Activated CD4-positive, alpha-beta T cell treated with anti-CD3 and anti-CD28 coated beads for 1 hour (primary cell): ENCODE data around the gene SCRN1.
"Not testable (repeated sequence)": the region's sequence is repeated elsewhere in the genome, so short reads cannot be mapped to it uniquely, and the experiment has no call there.

Experiments
- DNase-seq: peaks from one replicate; pipeline ENCODE4 v3.0.0-alpha.2; 2020

Gene SCRN1

GRCh38 chr7:29962035-29962434 lies 27.6 kb downstream of the SCRN1 start:
- no peak for DNase-seq

DNA sequence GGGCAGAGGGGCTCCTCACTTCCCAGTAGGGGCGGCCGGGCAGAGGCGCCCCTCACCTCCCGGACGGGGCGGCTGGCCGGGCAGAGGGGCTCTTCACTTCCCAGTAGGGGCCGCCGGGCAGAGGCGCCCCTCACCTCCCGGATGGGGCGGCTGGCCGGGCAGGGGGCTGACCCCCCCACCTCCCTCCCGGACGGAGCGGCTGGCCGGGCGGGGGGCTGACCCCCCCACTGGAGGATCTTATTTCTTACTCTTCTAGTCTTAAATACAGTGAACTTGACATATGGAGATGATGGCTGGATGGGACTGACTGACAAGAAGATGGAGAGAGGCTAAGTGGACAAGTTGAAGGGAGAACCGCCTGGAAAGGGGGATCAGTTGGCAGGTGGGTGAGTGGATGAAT lies 28.0 kb downstream of the SCRN1 start:
- not testable (repeated sequence) for DNase-seq

DNA sequence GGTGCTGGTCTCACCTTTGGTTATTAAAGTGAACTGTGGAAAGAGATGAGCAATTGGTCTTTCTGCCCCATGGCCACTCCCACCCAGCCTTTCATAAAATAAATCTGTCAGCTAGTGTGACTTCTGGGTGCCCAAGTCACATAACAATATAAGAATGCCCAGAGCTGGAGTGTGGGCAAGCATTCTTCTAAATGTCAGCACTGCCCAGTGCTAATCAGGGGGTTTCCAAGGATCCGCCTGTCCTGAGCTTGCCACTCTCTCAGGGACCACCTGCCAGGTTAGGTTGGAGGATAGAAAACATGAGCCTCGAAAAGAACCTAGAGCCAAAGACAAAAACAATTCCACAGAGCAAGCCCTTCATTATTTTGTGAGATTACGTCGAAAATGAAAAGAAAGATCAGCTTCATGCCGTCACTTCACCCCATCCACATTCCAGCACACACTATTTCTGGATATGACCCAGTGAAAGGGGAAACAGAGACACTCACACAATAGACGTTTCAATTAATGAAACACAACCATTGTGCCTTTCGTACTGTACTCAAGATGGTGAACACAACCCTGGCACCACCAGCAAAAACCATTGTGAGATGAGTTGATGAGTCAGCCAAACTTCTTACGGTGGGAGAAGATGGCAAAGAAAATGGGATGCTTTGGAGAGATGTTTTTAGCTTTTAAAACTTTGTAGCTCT lies 30.8 kb downstream of the SCRN1 start:
- no peak for DNase-seq

DNA sequence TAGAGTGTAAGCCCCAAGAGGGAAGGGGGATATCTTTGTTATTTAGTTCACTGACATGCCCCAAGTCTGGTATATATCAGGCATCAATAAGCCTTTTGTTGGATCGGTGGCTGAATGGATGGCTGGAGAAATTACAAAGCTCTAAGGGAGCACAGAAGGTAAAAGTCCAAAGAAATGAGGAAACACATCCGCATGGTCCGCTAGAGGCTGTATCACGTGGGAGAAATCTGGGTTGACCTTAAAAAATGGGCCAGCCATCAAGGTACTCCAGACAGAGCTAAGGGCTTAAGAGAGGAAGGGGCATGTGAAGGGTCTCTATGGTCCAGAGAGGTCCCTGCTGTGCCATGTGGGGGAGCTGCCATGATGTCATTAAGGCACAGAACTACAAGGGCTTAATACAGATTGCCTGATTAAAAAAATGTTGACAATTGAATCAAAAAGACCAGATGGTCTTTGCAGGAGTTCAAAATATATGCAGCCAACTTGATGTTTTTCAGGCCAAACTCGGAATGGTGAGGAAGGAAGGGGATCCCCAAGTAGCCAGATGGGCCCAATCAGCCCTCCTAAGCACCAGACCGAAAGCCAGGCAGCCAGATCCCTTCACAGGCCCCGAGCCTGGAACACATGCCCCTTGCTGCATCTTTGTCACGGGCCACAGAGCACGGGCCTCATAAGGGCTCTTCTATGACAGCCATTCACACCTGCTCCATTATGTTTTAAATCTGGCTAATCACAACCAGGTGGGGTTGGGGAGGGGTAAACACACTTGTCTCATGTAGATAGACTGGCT lies 31.9 kb downstream of the SCRN1 start:
- no peak for DNase-seq

DNA sequence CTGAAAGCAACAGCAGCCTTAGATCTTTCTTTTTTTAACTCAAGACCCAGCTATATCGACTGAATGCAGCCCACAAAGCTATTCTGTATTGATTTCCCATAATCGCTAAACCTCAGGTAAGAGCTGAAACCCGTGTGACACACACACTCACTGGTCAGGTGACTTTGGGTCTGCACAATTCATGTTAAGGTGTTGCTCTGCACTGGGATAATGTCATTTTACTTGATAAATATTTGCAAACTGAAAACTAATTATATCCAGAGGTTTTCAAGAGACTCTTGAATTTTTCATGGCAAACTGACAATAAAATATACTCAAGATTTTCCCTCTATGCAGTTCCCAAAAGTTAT lies 33.1 kb downstream of the SCRN1 start:
- DNase-seq: no peak

DNA sequence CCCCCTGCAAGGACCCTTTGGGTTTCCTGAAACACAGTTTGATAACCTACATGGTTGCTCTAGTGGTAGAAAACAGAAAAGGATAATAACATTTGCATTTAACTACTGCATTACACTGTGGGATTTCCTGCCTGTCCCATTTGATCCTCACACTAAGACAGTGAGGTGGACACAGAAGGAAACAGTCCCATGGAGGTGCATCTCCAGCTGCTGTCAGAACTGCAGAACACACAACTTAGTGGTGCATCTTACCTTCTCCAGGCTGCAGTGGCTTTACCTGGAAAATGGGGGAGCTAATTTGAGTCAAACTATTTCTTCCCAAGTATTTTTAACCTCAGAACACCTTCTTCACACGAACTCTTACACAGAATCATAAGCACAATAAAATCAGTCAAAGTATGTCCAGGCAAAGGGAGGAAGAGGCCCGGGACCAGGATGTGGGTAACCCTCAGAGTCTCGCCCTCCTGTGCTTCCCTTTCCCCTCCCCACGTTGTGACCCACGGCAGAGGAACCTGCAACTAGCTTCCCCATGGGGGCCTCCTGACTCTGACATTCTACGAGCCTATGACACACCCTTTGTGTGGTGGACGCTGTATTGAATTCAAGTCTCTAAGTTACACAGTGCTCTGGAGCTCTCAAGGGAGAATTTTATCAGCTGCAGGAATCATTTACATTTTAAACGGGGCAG lies 33.7 kb downstream of the SCRN1 start:
- DNase-seq: no peak

GRCh38 chr7:29955075-29955792 lies 34.4 kb downstream of the SCRN1 start:
- DNase-seq: no peak

DNA sequence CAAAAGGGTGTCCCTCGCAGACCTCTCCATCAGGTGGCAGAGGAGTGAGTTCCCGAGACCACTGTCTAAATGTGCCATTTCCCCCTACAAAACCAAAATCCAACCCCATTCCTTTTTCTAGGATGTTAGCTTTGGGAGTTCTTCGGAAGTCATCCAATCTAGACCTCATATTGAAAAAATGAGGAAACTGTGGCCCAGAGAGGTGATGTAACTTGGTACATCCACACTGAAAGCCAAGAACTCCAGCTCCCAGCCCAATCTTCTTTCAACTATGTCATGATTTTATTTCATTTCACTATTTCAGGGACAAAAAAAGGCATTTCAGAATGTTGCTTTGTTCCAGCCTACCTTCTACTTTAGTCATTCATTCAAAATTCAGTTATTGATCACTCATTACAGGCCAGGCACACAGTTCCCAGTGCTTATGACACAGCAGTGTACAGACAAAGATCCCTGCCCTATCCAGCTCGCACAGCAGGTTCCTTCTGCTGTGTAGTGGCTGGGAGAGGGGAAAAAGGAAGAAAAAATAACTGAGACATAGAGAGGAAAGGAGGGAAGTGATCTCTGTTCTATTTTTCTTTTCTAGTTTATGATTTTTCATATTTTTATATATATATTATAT lies 35.8 kb downstream of the SCRN1 start:
- DNase-seq: no peak

DNA sequence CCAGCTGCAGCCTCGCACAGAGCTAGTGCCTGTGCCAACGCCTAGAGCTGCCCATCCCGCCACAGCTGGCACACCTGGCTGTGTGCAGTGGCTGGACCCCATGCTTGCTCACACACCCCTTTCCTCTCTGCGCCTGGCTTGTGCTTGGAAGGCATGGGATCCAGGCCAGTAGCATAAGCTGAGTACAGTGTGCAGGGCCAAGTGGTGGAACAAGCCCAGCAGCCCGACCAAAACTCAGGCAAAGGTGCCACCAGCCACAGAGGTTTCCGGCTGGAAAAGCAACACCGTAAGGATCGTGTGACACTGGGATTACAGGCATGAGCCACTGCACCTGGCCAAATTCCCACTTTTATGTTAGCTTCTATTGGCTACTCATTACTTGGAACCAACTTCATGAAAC lies 38.4 kb downstream of the SCRN1 start:
- no peak for DNase-seq

DNA sequence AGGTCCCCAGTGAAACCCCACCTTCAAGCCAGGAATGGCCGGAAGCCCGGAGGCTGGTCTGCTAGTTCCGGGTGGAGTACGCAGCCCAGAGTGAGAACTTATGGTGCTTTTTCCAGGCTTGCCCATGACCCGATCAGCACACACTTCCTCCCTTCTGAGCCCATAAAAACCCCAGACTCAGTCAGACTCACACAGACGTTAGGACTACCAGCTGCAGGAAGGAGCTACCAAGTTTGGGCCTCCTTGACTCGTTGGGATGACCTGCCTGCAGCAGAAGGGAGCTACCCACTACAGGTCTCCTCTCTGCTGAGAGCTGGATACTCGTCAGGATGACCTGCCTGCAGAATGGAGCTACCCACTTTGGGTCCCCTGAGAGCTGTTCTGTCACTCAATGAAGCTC lies 39.1 kb downstream of the SCRN1 start:
- DNase-seq: no peak

- DNase-seq: no peak
These were observed 41.0 kb downstream of the SCRN1 start for GRCh38 chr7:29948587-29948986.

- no peak for DNase-seq
These were observed 43.0 kb downstream of the SCRN1 start for GRCh38 chr7:29946428-29947186.

DNA sequence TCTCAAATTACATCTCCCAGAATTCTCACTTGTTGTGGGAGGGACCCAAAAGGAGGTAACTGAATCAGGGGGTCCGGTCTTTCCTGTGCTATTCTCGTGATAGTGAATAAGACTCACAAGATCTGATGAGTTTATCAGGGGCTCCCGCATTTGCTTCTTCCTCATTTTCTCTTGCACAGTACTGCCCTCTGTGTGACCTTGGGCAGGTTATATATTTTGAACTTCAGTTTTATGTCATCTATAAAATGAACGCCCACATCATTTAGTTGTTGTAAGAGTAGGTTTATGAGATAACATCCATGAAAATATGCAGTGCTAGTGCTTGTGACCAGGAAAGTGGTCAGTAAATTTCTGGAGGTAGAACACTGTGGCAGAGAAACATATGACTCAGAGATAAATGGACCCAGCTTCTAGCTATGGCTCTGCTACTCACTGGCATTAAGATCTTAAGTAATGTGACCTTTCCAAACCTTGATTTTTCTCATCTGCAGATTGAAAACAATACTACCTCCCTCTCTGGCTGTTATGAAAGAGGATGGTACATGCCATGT lies 44.3 kb downstream of the SCRN1 start:
- DNase-seq: no peak

DNA sequence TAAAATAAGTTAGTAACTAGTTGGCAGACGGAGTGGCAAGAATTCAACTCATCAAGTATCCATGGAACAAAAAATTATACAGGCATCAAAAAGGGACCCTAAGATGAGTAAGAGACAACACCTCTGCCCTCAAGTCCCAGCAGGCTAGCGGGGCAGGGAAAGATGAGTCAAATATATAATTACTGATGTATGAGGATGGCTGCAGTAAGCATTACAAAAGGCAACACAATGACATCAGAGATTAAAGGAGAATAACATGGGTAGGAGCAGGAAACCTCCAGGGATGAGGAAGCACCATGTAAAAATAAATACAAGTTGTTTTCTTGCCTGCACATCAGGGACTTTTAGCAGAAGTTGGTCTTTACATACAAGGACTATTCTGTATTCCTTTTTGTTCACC lies 49.4 kb downstream of the SCRN1 start:
- no peak for DNase-seq

DNA sequence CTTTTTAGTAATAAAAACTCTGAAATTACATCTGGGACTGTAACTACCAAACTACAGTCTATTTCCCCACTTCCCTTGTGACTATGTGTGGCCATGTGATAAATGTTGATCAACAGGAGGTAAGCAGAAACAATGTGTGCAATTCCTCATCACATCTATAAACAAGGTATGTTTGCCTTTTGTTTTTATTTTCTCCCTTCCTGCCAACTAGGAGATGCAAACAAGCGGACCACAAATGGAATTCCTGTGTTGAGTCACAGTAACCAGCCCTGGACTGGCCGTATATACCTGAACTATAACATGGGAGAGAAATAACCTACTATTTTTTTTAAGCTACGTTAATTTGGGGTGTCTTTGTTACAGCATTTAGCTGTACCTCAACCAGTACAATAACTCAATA lies 52.5 kb downstream of the SCRN1 start:
- no peak for DNase-seq

GRCh38 chr7:29935111-29935510 lies 54.5 kb downstream of the SCRN1 start:
- DNase-seq: no peak

- no peak for DNase-seq
These were observed 60.4 kb downstream of the SCRN1 start for GRCh38 chr7:29929018-29929807.

- no peak for DNase-seq
These were observed 62.9 kb downstream of the SCRN1 start for GRCh38 chr7:29926741-29927140.

DNA sequence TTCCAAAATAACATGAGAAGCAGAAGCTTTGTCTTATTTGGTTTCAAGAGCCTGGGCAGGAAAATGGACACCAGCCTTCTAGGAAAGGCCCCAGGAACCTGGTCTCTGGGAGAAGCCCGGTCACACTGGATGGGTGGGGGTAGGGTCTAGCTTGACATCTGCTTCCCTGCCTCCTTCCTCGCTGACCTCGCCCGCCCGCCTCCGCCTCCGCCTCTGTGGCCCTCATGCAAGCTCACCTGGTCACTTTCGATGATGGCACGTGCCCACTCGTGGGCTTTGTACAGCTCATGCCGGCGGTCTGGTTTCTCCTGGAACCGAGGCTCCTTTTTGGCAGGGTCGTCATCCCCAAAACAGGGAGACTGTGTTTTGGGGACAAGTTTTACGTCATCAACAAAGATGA lies 63.4 kb downstream of the SCRN1 start:
- DNase-seq: no peak

GRCh38 chr7:29924684-29925083 lies 64.9 kb downstream of the SCRN1 start:
- DNase-seq: no peak

- no peak for DNase-seq
These were observed 65.6 kb downstream of the SCRN1 start for GRCh38 chr7:29924006-29924405.
